SK-MEL-5 (cell line): Measurements from ENCODE around the gene POLL. TPM values are rescaled to one million over a fixed set of nuclear protein-coding genes. Genes with fewer than 3 reads are reported as not detected.

Experiments used
- DNase-seq: peaks from one replicate; pipeline ENCODE4 v3.0.0-alpha.2; 2016; ENCODE audit warnings: low read depth, low spot score
- in situ Hi-C: cut with HindIII; loops from 2 replicates; pipeline ENCODE4 v1.10.0; 2016; ENCODE audit warnings: low sequenced_read_pairs, high pct_unique_total_duplicates, low pct_unique_long_range_greater_than_20kb
- total RNA-seq: library from RNA; depleted of rRNA; stranded (reverse); fragments of >200 nt; shearing (Covaris generic); gene quantifications from 2 replicates; pipeline ENCODE4 v1.2.3, GENCODE V29; 2014

The POLL gene
- total RNA-seq, 1 experiment from 2014 or later = 8.3 TPM

DNA sequence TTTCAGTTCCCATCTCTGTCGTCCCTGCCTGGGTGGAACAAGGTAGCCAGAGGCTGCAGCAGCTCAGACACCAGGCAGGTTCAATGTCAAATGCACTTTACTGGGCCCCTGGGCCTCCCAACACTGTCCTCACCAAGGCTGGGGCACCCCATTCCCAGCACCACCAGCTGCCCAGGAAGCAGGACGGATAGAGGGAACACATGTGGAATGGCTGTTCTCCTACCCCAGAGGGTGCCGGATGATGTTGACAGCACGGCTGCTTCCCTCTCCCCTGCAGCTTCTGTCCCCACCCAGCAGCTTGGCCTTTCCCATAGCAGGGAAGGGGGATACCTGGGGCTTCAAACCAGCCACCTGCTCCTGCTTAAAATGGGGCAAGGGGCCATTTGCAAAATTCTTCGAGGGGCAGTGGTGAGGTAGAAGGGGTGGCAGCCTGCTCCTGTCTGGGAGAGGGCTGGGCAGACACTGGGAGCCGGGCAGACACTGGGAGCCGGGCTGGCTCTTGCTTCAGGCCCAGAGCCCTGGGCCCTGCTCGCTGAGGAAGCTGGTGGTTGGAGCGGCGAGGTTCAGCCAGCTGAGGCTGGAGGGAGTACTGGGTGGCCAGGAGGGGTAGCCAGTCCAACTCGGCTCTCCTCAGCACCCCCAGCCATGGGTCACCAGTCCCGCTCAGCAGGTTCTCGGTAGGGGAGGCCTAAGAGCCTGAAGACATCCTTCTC, 9.1 kb downstream of the POLL start:
- no peak for DNase-seq
- in situ Hi-C loops = no loop called here

- no peak for DNase-seq
- in situ Hi-C loops = no loop called here
Observed at GRCh38 chr10:101578192-101578591, 9.9 kb downstream of the POLL start.

GRCh38 chr10:101577121-101577871, 10.8 kb downstream of the POLL start:
- in situ Hi-C loops = no loop called here

GRCh38 chr10:101576211-101576863, 11.7 kb downstream of the POLL start:
- no peak for DNase-seq
- in situ Hi-C loops = no loop called here

More at GRCh38 chr10:101577121-101577871, 10.8 kb downstream of the POLL start:
- DNase-seq = no peak

GRCh38 chr10:101575580-101576210, 12.4 kb downstream of the POLL start:
- no peak for DNase-seq
- in situ Hi-C loops = no loop called here

- in situ Hi-C loops = no loop called here
- DNase-seq = no peak
Observed at GRCh38 chr10:101575091-101575490, 13.0 kb downstream of the POLL start.

DNA sequence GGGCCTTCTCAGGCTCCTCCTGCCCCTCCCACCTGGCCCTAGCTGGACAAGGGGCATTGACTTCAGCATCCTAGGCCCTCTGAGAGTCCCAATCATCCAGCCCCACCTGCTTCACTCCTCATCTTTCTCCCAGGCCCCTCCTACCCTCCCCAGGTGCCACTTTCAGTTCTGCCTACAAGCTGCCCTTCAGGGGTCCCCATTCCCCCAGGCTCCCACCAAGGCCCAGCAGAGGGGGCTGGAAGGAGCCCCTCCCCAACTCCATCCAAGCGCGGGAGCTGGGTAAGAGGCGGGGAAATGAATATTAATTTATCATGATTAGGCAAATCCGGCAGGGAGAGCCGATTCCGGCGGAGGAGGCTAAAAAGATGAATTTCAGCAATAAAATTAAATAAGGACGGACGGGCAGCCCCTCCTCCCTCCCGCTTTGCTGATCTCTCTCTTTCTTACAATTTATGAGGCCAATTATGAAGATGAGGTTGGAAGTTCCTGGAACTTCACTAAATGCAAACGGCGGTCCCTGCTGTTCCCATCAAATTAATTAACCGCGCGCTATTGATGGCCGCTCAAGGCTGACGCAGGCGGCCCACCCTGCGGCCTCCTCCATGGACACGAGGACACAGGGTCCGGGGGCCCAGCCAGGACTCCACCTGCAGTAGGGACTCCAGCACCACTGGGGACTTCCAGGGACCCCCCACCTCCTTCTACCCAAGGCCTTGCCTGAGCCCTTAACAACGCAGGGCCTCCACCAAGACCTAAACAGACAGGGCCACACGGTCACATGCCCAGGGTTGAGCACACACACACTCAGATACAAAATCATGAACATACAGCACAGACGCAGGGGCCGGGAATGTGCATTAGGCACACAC, 13.9 kb downstream of the POLL start:
- in situ Hi-C loops = no loop called here
- no peak for DNase-seq

- in situ Hi-C loops = no loop called here
- DNase-seq = no peak
Observed at GRCh38 chr10:101572785-101573184, 15.3 kb downstream of the POLL start.

DNA sequence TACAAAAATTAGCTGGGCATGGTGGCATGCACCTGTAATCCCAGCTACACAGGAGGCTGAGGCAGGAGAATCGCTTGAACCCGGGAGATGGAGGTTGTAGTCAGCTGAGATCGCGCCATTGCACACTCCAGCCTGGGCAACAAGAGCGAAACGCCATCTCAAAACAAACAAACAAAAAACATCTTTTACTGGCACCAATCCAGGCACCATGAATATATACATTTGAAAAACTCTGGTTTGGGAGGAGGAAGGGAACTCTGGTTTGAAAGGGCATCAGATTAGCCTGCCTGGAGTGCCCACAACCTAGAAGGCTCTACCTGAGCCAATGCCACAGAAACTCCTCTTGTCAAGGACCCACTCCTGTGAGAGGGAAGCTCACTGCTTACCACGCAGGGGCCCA, 15.9 kb downstream of the POLL start:
- no peak for DNase-seq
- in situ Hi-C loops = no loop called here

DNA sequence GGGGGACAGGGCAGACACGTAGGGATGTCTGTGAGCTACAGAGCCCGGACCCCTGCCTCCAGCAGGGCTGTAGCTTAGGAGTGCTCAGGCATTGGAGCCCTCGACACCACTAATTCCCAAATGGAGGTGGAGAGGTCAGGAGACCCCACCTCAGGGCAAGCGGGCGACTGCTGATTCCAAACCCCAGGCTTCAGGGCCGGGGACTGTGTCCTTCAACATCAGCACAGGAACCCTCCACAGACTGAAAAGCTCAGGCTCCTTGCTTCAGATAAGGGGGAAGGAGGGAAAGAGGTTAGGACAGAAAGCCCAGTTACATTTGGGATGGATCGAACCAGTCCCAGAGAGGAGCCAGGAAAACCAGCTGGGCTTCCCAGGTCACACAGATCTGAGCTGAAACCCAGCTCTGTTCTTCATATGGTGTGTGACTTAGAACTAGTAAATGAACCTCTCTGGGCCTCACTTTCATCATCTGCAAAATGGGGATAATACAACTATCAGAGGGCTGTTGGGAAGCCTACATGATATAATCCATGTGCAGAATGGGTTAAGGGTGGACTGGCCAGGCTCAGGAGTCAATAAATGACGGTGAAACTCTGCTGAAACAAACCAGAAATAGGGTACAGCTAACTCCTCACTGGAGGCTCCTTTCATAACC, 16.7 kb downstream of the POLL start:
- DNase-seq = no peak
- in situ Hi-C loops = no loop called here

GRCh38 chr10:101570428-101571270, 17.4 kb downstream of the POLL start:
- in situ Hi-C loops = no loop called here
- DNase-seq = no peak

GRCh38 chr10:101569622-101570427, 18.2 kb downstream of the POLL start:
- peak; percentile 62 for DNase-seq
- in situ Hi-C loops = no loop called here

DNA sequence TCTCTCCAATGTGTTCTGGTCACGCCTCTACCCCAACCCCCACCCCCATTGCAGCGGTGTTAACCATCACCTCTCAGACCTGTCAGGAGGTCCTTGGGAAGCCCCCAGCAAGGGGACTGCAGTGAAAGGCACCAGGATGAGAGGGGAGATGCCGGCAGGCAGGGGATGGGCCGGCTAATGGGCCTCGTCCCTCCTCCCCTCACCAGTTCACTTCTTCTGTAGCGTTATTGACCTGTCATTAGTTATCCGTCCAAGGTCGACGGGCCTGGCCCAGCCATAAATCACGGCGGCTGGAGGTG, 18.8 kb downstream of the POLL start:
- in situ Hi-C loops = no loop called here
- DNase-seq = no peak

DNA sequence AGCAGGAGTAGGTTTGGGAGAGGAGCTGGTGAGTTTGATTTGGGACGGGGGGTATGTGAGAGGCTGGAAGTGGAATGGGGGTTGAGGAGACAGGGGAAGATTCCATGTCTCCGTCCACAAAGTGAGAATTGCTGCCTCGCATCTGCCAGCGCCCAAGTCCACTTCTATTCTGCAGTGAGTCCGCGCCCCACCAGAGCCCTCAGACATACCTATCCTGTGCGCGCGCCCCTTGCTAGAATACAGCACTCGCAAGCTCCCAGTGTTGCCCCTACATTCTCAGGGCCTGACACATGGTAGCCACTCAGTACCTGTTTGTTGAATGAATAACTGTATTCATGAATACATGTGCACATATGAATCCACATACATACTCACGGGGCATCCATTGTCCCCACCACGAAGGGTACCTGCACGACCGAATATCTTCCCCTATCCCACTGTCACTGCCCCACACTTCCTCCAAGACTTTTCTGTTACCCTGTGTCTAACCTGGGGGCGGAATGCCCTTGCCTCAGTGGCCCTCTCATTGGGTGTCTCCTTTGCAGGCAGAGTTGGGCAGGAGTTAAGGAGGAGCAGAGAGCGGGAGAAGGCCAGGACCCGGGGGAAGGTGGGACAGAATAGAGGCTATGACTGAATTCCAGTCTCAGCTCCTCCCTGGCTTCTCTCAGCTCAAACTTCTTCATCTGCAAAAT, 19.9 kb downstream of the POLL start:
- in situ Hi-C loops = no loop called here

More for the DNA sequence above, 19.9 kb downstream of the POLL start:
- no peak for DNase-seq
